OCI-LY7 (cell line): Measurements from ENCODE around the gene DPYSL3. TPM values are rescaled to one million over a fixed set of nuclear protein-coding genes. Genes with fewer than 3 reads are reported as not detected.
"Not testable (repeated sequence)": the region's sequence is repeated elsewhere in the genome, so short reads cannot be mapped to it uniquely, and the experiment has no call there.

Experiments used
- BruUV-seq: library from RNA; stranded (reverse); fragments of 400-500 nt; replicated peaks from 2 replicates; lab custom pipeline; 2021; lab: Mats Ljungman, UMichigan
- CTCF ChIA-PET: fragments of 300-600 bp; sonication (Branson Sonifier 250); formaldehyde crosslinking; loops from one replicate; lab custom pipeline; 2022; ENCODE audit warnings: antibody characterized with exemption; ENCODE audit not compliant: unreplicated experiment; lab: Charles Lee
- POLR2A ChIA-PET: fragments of 300-600 bp; sonication (Branson Sonifier 250); formaldehyde crosslinking; loops from one replicate; lab custom pipeline; 2022; ENCODE audit warnings: antibody characterized with exemption; lab: Charles Lee
- DNase-seq: peaks from one replicate; pipeline ENCODE4 v3.0.0-alpha.2; 2015; ENCODE audit warnings: low spot score
- H2AFZ ChIP-seq: fragments of 200-600 bp; sonication (generic), shearing (Covaris generic); 2 replicates; pipeline ENCODE4 v1.6.1; 2014; ENCODE audit warnings: mild to moderate bottlenecking, antibody characterized with exemption, low read length, moderate library complexity
- H3K27ac ChIP-seq: fragments of 200-600 bp; sonication (generic); 2 replicates; pipeline ENCODE4 v1.5.1; 2014; ENCODE audit warnings: mixed run types, low read depth, mild to moderate bottlenecking, moderate library complexity, low read length, inconsistent platforms; ENCODE audit not compliant: poor library complexity, severe bottlenecking
- H3K36me3 ChIP-seq: fragments of 200-600 bp; sonication (generic); 2 replicates; pipeline ENCODE4 v1.6.1; 2014; ENCODE audit warnings: mild to moderate bottlenecking, antibody characterized with exemption, low read length, moderate library complexity, mixed read lengths; ENCODE audit not compliant: insufficient read depth
- H3K4me1 ChIP-seq: fragments of 200-600 bp; sonication (generic); 2 replicates; pipeline ENCODE4 v1.5.1; 2014; ENCODE audit warnings: mild to moderate bottlenecking, low read length; ENCODE audit not compliant: insufficient read depth, poor library complexity, severe bottlenecking
- H3K4me2 ChIP-seq: fragments of 200-600 bp; sonication (generic); 2 replicates; pipeline ENCODE4 v1.6.1; 2014; ENCODE audit warnings: mild to moderate bottlenecking, low read length
- H3K4me3 ChIP-seq: fragments of 200-600 bp; sonication (generic); 2 replicates; pipeline ENCODE4 v1.5.1; 2014; ENCODE audit warnings: mild to moderate bottlenecking, low read depth, low read length; ENCODE audit not compliant: poor library complexity, severe bottlenecking
- H3K79me2 ChIP-seq: fragments of 200-600 bp; sonication (generic); 2 replicates; pipeline ENCODE4 v1.6.1; 2016; ENCODE audit warnings: low read depth, mild to moderate bottlenecking, low read length, moderate library complexity, mixed read lengths; ENCODE audit not compliant: insufficient read depth
- H3K9me2 ChIP-seq: fragments of 200-600 bp; sonication (generic); 2 replicates; pipeline ENCODE4 v1.6.1; 2016; ENCODE audit warnings: mild to moderate bottlenecking, low read length, mixed read lengths; ENCODE audit not compliant: insufficient read depth
- H3K9me3 ChIP-seq: fragments of 200-600 bp; sonication (generic); 2 replicates; pipeline ENCODE4 v1.6.1; 2014; ENCODE audit warnings: mild to moderate bottlenecking, mixed run types, low read length, mixed read lengths
- H4K20me1 ChIP-seq: fragments of 200-600 bp; sonication (generic); 2 replicates; pipeline ENCODE4 v1.6.1; 2014; ENCODE audit warnings: mild to moderate bottlenecking, antibody characterized with exemption, low read length, moderate library complexity, mixed read lengths; ENCODE audit not compliant: insufficient read depth
- EZH2phosphoT487 ChIP-seq: fragments of 200-600 bp; sonication (generic); IDR thresholded peaks from 2 replicates; pipeline ENCODE4 v1.6.1; 2018; ENCODE audit warnings: low read depth, borderline replicate concordance, mild to moderate bottlenecking, mixed run types, antibody characterized with exemption, low read length, moderate library complexity, mixed read lengths
- intact Hi-C: fragments of 100-400 bp; cut with micrococcal nuclease; formaldehyde crosslinking; loops from one replicate; pipeline ENCODE4 v1.10.0; 2022; ENCODE audit not compliant: unreplicated experiment
- total RNA-seq, 2 experiments: library from RNA; depleted of rRNA in 1 of 2; stranded (reverse); fragments of >200 nt in 1 of 2; shearing (Covaris generic) in 1 of 2; gene quantifications; 2 replicates each; pipeline ENCODE4 v1.2.3, GENCODE V29; 2014 to 2022
- TF ChIP-seq, protein P1 (sequence below): fragments of 200-600 bp; sonication (generic); conservative IDR thresholded peaks from 2 replicates; pipeline ENCODE4 v1.5.1; 2014; ENCODE audit warnings: mild to moderate bottlenecking, antibody characterized with exemption, low read length, moderate library complexity, mixed read lengths

Gene DPYSL3
- total RNA-seq, 2 experiments from 2014 or later: not detected

DNA sequence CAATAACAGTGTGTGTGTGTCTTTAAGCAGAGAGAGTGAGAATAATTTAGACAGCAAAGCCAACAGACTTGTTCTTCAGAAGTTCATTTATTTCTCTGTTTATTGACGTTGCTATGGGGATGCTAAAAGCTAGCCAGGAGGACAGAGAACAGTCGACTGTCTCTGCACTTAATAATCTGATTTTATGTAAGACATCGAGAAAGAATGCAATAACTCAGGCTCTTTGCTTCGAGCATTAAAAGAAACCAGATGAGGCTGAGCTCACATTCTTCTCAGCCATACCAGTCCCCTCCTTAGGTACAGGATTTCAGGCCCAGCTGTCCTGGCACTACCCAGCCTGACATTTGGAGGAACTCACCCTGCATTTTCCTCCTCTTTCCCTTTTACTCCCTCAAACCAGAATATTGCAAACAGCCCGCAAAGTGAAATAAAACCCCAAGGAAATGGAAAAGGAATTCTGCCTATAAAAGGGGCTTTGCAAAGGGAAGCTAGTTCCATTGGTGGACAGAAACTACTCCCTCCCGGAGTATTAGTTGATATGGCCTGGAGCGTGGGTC, 44.5 kb upstream of the DPYSL3 start:
- Histone ChIP-seq H3K79me2 (no peaks in the 10 kb centered on the region), H3K9me3 (no peaks in the 10 kb centered on the region), H4K20me1 (no peaks in the 10 kb centered on the region), H2AFZ (no peak overlapping the region), H3K4me1 (no peaks in the 10 kb centered on the region), H3K27ac (no peak overlapping the region), H3K4me3 (no peak overlapping the region), H3K36me3 (no peaks in the 10 kb centered on the region), H3K4me2 (no peak overlapping the region), H3K9me2 (no peaks in the 10 kb centered on the region)
- ChIA-PET CTCF (no interaction called here), POLR2A (interaction anchor here (0.7 kb wide), 1 partner anchor 302 kb away, joined by 3 read pairs; no protein-coding TSS in a partner anchor)
- no TSS peak for BruUV-seq
- no peak for DNase-seq
- no peak for TF ChIP-seq EZH2phosphoT487
- TF ChIP-seq, protein P1, sequence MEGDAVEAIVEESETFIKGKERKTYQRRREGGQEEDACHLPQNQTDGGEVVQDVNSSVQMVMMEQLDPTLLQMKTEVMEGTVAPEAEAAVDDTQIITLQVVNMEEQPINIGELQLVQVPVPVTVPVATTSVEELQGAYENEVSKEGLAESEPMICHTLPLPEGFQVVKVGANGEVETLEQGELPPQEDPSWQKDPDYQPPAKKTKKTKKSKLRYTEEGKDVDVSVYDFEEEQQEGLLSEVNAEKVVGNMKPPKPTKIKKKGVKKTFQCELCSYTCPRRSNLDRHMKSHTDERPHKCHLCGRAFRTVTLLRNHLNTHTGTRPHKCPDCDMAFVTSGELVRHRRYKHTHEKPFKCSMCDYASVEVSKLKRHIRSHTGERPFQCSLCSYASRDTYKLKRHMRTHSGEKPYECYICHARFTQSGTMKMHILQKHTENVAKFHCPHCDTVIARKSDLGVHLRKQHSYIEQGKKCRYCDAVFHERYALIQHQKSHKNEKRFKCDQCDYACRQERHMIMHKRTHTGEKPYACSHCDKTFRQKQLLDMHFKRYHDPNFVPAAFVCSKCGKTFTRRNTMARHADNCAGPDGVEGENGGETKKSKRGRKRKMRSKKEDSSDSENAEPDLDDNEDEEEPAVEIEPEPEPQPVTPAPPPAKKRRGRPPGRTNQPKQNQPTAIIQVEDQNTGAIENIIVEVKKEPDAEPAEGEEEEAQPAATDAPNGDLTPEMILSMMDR: no peak
- intact Hi-C loops: no loop called here

DNA sequence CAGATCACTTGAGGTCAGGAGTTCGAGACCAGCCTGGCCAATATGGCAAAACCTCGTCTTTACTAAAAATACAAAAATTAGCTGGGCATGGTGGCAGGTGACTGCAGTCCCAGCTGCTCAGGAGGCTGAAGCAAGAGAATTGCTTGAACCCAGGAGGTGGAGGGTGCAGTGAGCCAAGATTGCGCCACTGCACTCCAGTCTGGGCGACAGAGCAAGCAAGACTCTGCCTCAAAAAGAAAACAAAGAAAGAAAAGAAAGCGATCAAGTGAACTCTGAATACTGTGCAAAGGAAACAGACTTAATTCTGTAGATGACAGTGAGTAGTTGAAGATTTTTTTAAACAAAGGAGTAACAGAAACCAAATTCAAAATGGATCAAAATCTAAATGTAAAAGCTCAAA, 43.9 kb upstream of the DPYSL3 start:
- H3K4me3 ChIP-seq, H3K79me2 ChIP-seq, H3K4me2 ChIP-seq, H4K20me1 ChIP-seq, H3K36me3 ChIP-seq, H3K9me2 ChIP-seq, H3K27ac ChIP-seq, DNase-seq, H3K4me1 ChIP-seq, BruUV-seq, CTCF ChIA-PET, H3K9me3 ChIP-seq, intact Hi-C loops, H2AFZ ChIP-seq: not testable (repeated sequence)
- POLR2A ChIA-PET: interaction anchor here (0.7 kb wide), 1 partner anchor 302 kb away, joined by 3 read pairs; no protein-coding TSS in a partner anchor

DNA sequence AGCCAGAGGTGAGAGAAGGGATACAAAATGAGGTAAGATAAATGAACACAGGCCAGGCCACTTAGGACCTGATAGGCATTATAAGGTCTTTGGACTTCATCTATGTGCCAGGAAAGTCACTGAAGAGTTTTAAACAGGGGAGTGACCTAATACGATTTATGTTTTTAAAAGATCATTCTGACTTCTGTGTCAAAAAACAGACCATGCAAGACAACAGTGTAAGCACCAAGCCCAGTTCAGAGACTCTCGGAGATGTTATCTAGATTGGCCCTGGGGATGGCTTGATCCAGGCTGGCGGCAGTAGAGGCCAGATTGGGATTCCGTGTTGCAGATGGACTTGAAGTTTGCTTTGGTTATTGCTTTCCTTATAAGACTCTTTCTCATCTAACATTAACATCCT, 43.0 kb upstream of the DPYSL3 start:
- no TSS peak for BruUV-seq
- no peaks in the 10 kb centered on the region for H4K20me1 ChIP-seq
- intact Hi-C loops: no loop called here
- no peaks in the 10 kb centered on the region for H3K79me2 ChIP-seq
- DNase-seq: no peak
- ChIA-PET CTCF (no interaction called here), POLR2A (no interaction called here)
- no peak for TF ChIP-seq EZH2phosphoT487
- TF ChIP-seq, protein P1: no peak
- no peak overlapping the region for H3K4me3 ChIP-seq
- H3K36me3 ChIP-seq: no peaks in the 10 kb centered on the region
- no peak overlapping the region for H2AFZ ChIP-seq
- no peaks in the 10 kb centered on the region for H3K9me3 ChIP-seq
- H3K27ac ChIP-seq: no peak overlapping the region
- no peak overlapping the region for H3K4me2 ChIP-seq
- no peaks in the 10 kb centered on the region for H3K9me2 ChIP-seq
- H3K4me1 ChIP-seq: no peaks in the 10 kb centered on the region
